WTC11 (cell line): ENCODE results near the gene ASCL2. TPM values are rescaled to one million over a fixed set of nuclear protein-coding genes. Genes with fewer than 3 reads are reported as not detected.
"Not testable (repeated sequence)": the region's sequence is repeated elsewhere in the genome, so short reads cannot be mapped to it uniquely, and the experiment has no call there.

Source experiments
- ATAC-seq: fragments of 200-7000 bp; cut with Tn5 transposase; 2 replicates; pipeline ENCODE4 v1.10.0; 2021; ENCODE audit warnings: mild to moderate bottlenecking, moderate library complexity
- CTCF ChIA-PET: fragments of 300-600 bp; sonication (Branson Sonifier 250); formaldehyde crosslinking; loops from one replicate; lab custom pipeline; 2021; ENCODE audit warnings: antibody characterized with exemption; lab: Charles Lee
- POLR2A ChIA-PET: fragments of 350-600 bp; sonication (Branson Sonifier 250); formaldehyde crosslinking; loops from one replicate; lab custom pipeline; 2021; ENCODE audit warnings: antibody characterized with exemption; lab: Charles Lee
- DNase-seq: peaks from one replicate; pipeline ENCODE4 v3.0.0; 2021; ENCODE audit warnings: low spot score
- H3K27ac Mint-ChIP-seq: 2 replicates; pipeline ENCODE4 v1.8.0; 2021; ENCODE audit warnings: mixed read lengths
- H3K27me3 Mint-ChIP-seq: 2 replicates; pipeline ENCODE4 v1.8.0; 2021; ENCODE audit warnings: low read depth, mild to moderate bottlenecking, moderate library complexity, mixed read lengths
- H3K36me3 Mint-ChIP-seq: 2 replicates; pipeline ENCODE4 v1.8.0; 2021; ENCODE audit warnings: mixed read lengths
- H3K4me1 Mint-ChIP-seq: 2 replicates; pipeline ENCODE4 v1.8.0; 2022; ENCODE audit warnings: mixed read lengths
- H3K4me3 Mint-ChIP-seq: 2 replicates; pipeline ENCODE4 v1.8.0; 2021; ENCODE audit warnings: mild to moderate bottlenecking, moderate library complexity, mixed read lengths
- H3K9me3 Mint-ChIP-seq: 2 replicates; pipeline ENCODE4 v1.8.0; 2021; ENCODE audit warnings: mixed read lengths
- ESRRA ChIP-seq: sonication (generic); formaldehyde crosslinking; IDR thresholded peaks from 2 replicates; pipeline ENCODE4 v1.8.1; 2022; ENCODE audit warnings: mild to moderate bottlenecking, missing genetic modification reagents, borderline replicate concordance
- FOXP1 ChIP-seq: sonication (generic); formaldehyde crosslinking; IDR thresholded peaks from 2 replicates; pipeline ENCODE4 v1.8.0; 2022; ENCODE audit warnings: missing genetic modification reagents, mild to moderate bottlenecking, moderate library complexity, borderline replicate concordance
- MXD4 ChIP-seq: fragments of 250-450 bp; sonication (Bioruptor Pico); IDR thresholded peaks from 2 replicates; pipeline ENCODE4 v1.8.0; 2021; ENCODE audit warnings: mild to moderate bottlenecking, moderate library complexity, borderline replicate concordance
- NFE2L1 ChIP-seq: sonication (generic); formaldehyde crosslinking; IDR thresholded peaks from 2 replicates; pipeline ENCODE4 v1.8.1; 2023; ENCODE audit warnings: missing genetic modification reagents
- ZNF121 ChIP-seq: sonication (generic); formaldehyde crosslinking; IDR thresholded peaks from 2 replicates; pipeline ENCODE4 v1.8.0; 2023; ENCODE audit warnings: missing genetic modification reagents
- ZNF138 ChIP-seq: sonication (generic); formaldehyde crosslinking; conservative IDR thresholded peaks from 2 replicates; pipeline ENCODE4 v1.8.1; 2022; ENCODE audit warnings: mild to moderate bottlenecking, moderate library complexity, missing genetic modification reagents
- ZNF219 ChIP-seq: sonication (generic); formaldehyde crosslinking; IDR thresholded peaks from 2 replicates; pipeline ENCODE4 v1.8.0; 2023; ENCODE audit warnings: missing genetic modification reagents, mild to moderate bottlenecking, borderline replicate concordance
- total RNA-seq: library from RNA; stranded (reverse); gene quantifications from 3 replicates; pipeline ENCODE4 v1.2.3, GENCODE V29; 2021
- TF ChIP-seq, protein P1 (sequence below): fragments of 200-600 bp; IDR thresholded peaks from 2 replicates; pipeline ENCODE4 v1.8.0; 2022; ENCODE audit warnings: antibody characterized with exemption
- TF ChIP-seq, protein P2 (sequence below): sonication (generic); formaldehyde crosslinking; IDR thresholded peaks from 2 replicates; pipeline ENCODE4 v1.8.0; 2023; ENCODE audit warnings: missing genetic modification reagents
- TF ChIP-seq, protein P3 (sequence below): fragments of 250-450 bp; sonication (Bioruptor Pico); conservative IDR thresholded peaks from 2 replicates; pipeline ENCODE4 v1.9.0; 2021; ENCODE audit warnings: mild to moderate bottlenecking
- TF ChIP-seq, protein P4 (sequence below): sonication (generic); formaldehyde crosslinking; conservative IDR thresholded peaks from 2 replicates; pipeline ENCODE4 v1.8.1; 2023; ENCODE audit warnings: mild to moderate bottlenecking, low read depth, missing genetic modification reagents, moderate library complexity
- TF ChIP-seq, protein P5 (sequence below): sonication (generic); formaldehyde crosslinking; IDR thresholded peaks from 2 replicates; pipeline ENCODE4 v1.8.1; 2022; ENCODE audit warnings: low read depth, missing genetic modification reagents, borderline replicate concordance
- TF ChIP-seq, protein P6 (sequence below): sonication (generic); formaldehyde crosslinking; IDR thresholded peaks from 2 replicates; pipeline ENCODE4 v1.8.1; 2022; ENCODE audit warnings: mild to moderate bottlenecking, moderate library complexity, missing genetic modification reagents

The ASCL2 gene
- total RNA-seq, 1 experiment from 2014 or later, result 0.24 TPM

DNA sequence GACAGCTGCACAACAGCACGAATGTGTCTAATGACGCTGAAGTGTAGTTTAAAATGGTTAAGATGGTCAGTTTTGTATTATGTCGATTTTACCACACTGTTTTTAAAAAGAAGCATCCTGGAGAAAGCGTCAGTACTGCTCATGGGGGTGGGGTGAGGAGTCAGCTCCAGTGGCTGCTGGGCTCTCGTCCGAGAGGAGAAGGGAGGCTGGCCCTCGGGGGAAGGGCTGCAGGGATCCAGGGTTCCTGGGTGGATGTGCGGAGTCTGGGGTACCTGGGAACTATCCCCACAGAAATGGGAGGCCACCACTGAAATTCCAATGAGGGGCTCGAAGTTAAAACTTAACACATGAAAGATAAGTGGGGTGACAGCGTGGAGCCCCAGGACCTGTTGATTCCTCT is 19.5 kb upstream of the ASCL2 start (continued):
- TF ChIP-seq, protein P1, sequence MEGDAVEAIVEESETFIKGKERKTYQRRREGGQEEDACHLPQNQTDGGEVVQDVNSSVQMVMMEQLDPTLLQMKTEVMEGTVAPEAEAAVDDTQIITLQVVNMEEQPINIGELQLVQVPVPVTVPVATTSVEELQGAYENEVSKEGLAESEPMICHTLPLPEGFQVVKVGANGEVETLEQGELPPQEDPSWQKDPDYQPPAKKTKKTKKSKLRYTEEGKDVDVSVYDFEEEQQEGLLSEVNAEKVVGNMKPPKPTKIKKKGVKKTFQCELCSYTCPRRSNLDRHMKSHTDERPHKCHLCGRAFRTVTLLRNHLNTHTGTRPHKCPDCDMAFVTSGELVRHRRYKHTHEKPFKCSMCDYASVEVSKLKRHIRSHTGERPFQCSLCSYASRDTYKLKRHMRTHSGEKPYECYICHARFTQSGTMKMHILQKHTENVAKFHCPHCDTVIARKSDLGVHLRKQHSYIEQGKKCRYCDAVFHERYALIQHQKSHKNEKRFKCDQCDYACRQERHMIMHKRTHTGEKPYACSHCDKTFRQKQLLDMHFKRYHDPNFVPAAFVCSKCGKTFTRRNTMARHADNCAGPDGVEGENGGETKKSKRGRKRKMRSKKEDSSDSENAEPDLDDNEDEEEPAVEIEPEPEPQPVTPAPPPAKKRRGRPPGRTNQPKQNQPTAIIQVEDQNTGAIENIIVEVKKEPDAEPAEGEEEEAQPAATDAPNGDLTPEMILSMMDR, result no peak
- TF ChIP-seq ZNF121, result no peak

DNA sequence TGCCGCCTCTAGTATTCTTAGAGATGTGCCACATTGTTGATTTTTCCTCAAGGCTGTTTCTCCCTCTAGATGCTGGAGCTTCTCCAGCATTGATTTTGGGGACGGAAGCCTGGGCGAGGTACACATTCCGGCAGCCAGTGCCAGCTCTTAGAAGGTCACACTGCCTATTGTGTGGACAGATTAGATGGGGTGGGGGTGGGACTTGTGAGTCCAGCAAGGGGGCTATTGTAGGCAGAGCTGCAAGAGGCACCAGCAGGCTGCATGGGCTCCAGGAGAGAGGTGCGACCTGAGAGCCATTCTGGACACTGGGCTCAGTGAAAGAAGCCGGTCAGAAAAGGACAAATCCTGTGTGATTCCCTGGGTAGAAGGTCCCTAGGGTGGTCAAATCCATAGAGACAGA is 19.0 kb upstream of the ASCL2 start:
- no peaks in the 10 kb centered on the region for H3K9me3 Mint-ChIP-seq
- no peaks in the 10 kb centered on the region for H3K36me3 Mint-ChIP-seq
- no peak for DNase-seq
- no peak overlapping the region for H3K4me3 Mint-ChIP-seq
- POLR2A ChIA-PET, result no interaction called here
- CTCF ChIA-PET, result interaction anchor here (0.6 to 2.3 kb wide), 4 partner anchors 10 to 640 kb away, joined by 3 to 9 read pairs (median 4); no protein-coding TSS in a partner anchor
- ATAC-seq, result no peak
- H3K27ac Mint-ChIP-seq, result no peak overlapping the region
- TF ChIP-seq ZNF138 (CRISPR knock-in tag) (no peak), MXD4 (no peak)
- peaks cover 64% of the 10 kb centered on the region for H3K27me3 Mint-ChIP-seq
- H3K4me1 Mint-ChIP-seq, result peaks cover 8% of the 10 kb centered on the region; the same call in 1 of the 2 replicates

DNA sequence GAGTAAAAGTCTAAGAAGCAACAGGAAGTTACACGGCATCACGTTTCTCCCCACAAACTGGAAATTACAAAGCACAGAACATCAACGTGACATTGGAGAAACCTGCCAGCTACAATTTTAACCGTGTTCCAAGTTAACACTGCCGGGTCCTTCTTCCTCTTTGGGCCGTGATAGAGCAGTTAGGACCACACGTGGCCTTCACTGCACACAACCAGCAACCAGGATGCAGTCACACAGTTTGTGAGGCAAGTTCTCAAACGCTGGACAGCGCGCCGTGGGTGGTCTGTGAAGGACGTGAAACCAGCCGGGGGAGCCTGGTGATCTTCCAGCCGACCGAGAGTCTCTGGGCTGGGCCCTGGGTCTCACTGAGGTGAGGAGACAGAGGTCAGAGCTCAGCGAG is 16.7 kb upstream of the ASCL2 start:
- peaks cover 6% of the 10 kb centered on the region; the same call in 1 of the 2 replicates for H3K9me3 Mint-ChIP-seq
- H3K27ac Mint-ChIP-seq, result no peak overlapping the region
- DNase-seq (peak; percentile 6), ATAC-seq (no peak)
- H3K36me3 Mint-ChIP-seq, result no peaks in the 10 kb centered on the region
- peaks cover 8% of the 10 kb centered on the region; the same call in 1 of the 2 replicates for H3K4me1 Mint-ChIP-seq
- TF ChIP-seq ZNF219 (CRISPR knock-in tag) (no peak), NFE2L1 (no peak), FOXP1 (CRISPR knock-in tag) (no peak), ESRRA (CRISPR knock-in tag) (no peak)
- TF ChIP-seq, protein P2, sequence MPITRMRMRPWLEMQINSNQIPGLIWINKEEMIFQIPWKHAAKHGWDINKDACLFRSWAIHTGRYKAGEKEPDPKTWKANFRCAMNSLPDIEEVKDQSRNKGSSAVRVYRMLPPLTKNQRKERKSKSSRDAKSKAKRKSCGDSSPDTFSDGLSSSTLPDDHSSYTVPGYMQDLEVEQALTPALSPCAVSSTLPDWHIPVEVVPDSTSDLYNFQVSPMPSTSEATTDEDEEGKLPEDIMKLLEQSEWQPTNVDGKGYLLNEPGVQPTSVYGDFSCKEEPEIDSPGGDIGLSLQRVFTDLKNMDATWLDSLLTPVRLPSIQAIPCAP (CRISPR knock-in tag), result no peak
- TF ChIP-seq, protein P3, sequence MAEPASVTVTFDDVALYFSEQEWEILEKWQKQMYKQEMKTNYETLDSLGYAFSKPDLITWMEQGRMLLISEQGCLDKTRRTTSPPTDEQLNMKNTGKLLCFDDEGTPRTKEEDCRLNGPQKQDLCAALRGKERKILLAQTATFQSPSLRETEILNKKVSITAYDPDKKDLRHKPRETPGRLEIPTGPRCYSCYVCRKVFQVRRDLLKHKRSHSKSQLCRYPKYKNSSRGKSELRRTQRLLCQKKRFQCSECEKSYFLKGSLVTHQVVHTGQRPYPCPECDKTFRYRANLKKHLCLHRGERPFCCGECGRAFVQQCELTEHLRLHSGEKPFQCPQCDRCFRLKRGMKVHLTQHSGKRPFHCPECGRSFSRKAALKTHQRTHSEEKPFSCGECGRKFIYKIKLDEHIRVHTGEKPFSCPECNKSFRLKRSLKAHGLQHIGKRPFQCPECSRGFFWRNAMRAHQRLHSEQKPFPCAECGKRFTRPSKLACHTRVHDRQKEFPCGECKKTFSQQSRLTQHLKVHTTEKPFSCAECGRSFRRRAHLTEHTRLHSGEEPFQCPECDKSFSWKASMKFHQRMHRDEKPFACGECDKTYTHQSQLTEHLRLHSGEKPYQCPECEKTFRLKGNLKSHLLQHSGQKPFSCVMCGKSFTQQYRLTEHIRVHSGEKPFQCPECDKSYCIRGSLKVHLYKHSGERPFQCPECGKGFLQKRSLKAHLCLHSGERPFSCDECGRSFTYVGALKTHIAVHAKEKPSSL (CRISPR knock-in tag), result no peak
- TF ChIP-seq, protein P4, sequence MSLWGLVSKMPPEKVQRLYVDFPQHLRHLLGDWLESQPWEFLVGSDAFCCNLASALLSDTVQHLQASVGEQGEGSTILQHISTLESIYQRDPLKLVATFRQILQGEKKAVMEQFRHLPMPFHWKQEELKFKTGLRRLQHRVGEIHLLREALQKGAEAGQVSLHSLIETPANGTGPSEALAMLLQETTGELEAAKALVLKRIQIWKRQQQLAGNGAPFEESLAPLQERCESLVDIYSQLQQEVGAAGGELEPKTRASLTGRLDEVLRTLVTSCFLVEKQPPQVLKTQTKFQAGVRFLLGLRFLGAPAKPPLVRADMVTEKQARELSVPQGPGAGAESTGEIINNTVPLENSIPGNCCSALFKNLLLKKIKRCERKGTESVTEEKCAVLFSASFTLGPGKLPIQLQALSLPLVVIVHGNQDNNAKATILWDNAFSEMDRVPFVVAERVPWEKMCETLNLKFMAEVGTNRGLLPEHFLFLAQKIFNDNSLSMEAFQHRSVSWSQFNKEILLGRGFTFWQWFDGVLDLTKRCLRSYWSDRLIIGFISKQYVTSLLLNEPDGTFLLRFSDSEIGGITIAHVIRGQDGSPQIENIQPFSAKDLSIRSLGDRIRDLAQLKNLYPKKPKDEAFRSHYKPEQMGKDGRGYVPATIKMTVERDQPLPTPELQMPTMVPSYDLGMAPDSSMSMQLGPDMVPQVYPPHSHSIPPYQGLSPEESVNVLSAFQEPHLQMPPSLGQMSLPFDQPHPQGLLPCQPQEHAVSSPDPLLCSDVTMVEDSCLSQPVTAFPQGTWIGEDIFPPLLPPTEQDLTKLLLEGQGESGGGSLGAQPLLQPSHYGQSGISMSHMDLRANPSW (CRISPR knock-in tag), result no peak
- TF ChIP-seq, protein P5, sequence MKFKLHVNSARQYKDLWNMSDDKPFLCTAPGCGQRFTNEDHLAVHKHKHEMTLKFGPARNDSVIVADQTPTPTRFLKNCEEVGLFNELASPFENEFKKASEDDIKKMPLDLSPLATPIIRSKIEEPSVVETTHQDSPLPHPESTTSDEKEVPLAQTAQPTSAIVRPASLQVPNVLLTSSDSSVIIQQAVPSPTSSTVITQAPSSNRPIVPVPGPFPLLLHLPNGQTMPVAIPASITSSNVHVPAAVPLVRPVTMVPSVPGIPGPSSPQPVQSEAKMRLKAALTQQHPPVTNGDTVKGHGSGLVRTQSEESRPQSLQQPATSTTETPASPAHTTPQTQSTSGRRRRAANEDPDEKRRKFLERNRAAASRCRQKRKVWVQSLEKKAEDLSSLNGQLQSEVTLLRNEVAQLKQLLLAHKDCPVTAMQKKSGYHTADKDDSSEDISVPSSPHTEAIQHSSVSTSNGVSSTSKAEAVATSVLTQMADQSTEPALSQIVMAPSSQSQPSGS, result no peak
- TF ChIP-seq, protein P6, sequence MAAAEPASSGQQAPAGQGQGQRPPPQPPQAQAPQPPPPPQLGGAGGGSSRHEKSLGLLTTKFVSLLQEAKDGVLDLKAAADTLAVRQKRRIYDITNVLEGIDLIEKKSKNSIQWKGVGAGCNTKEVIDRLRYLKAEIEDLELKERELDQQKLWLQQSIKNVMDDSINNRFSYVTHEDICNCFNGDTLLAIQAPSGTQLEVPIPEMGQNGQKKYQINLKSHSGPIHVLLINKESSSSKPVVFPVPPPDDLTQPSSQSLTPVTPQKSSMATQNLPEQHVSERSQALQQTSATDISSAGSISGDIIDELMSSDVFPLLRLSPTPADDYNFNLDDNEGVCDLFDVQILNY (CRISPR knock-in tag), result no peak
- H3K27me3 Mint-ChIP-seq, result peaks cover 66% of the 10 kb centered on the region
- CTCF ChIA-PET, result interaction anchor here (1.6 kb wide), 1 partner anchor 101 kb away, joined by 4 read pairs; no protein-coding TSS in a partner anchor
- no peak overlapping the region for H3K4me3 Mint-ChIP-seq
- POLR2A ChIA-PET, result no interaction called here

DNA sequence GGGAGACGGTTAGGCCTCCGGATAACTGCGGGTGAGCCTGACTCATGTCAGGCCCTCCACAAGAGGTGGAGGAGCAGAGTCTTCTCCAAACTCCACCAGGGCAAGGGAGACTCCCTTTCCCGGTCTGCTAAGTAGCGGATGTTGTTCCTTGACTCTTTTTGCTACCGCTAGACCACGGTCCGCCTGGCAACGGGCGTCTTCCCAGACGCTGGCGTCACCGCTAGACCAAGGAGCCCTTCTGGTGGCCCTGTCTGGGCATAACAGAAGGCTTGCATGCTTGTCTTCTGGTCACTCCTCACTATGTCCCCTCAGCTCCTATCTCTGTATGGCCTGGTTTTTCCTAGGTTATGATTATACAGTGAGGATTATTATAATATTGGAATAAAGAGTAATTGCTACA is 16.0 kb upstream of the ASCL2 start:
- DNase-seq, H3K9me3 Mint-ChIP-seq, H3K4me3 Mint-ChIP-seq: not testable (repeated sequence)

More for the DNA sequence above, 16.0 kb upstream of the ASCL2 start:
- ATAC-seq, H3K36me3 Mint-ChIP-seq, POLR2A ChIA-PET, CTCF ChIA-PET, H3K27ac Mint-ChIP-seq, H3K4me1 Mint-ChIP-seq: not testable (repeated sequence)
- peaks cover 72% of the 10 kb centered on the region for H3K27me3 Mint-ChIP-seq
